Glutamatergic neuron (in vitro differentiated cells): Measurements from ENCODE around the gene BCAS2. TPM values are rescaled to one million over a fixed set of nuclear protein-coding genes. Genes with fewer than 3 reads are reported as not detected.

ENCODE experiments used
- DNase-seq: peaks from one replicate; pipeline ENCODE4 v3.0.0; 2022
- H3K27ac Mint-ChIP-seq: one replicate; pipeline ENCODE4 v1.8.0; 2020; ENCODE audit warnings: mild to moderate bottlenecking, mixed read lengths, inconsistent platforms; ENCODE audit not compliant: unreplicated experiment
- H3K27me3 Mint-ChIP-seq: one replicate; pipeline ENCODE4 v1.8.0; 2020; ENCODE audit warnings: mild to moderate bottlenecking, moderate library complexity, mixed read lengths, inconsistent platforms; ENCODE audit not compliant: unreplicated experiment
- H3K36me3 Mint-ChIP-seq: one replicate; pipeline ENCODE4 v1.8.0; 2020; ENCODE audit warnings: mild to moderate bottlenecking, mixed read lengths, inconsistent platforms; ENCODE audit not compliant: unreplicated experiment
- H3K4me1 Mint-ChIP-seq: one replicate; pipeline ENCODE4 v1.8.0; 2020; ENCODE audit warnings: mild to moderate bottlenecking, low read depth, mixed read lengths, inconsistent platforms; ENCODE audit not compliant: unreplicated experiment
- H3K4me3 Mint-ChIP-seq: one replicate; pipeline ENCODE4 v1.8.0; 2020; ENCODE audit warnings: mild to moderate bottlenecking, mixed read lengths, inconsistent platforms; ENCODE audit not compliant: unreplicated experiment
- H3K9me3 Mint-ChIP-seq: one replicate; pipeline ENCODE4 v1.8.0; 2020; ENCODE audit warnings: mild to moderate bottlenecking, moderate library complexity, mixed read lengths, inconsistent platforms; ENCODE audit not compliant: unreplicated experiment
- CTCF ChIP-seq: fragments of 200-600 bp; sonication (generic); IDR thresholded peaks from one replicate; pipeline ENCODE4 v1.5.0; 2021; ENCODE audit not compliant: partially characterized antibody, unreplicated experiment
- total RNA-seq: library from RNA; stranded (reverse); fragmentation: NEBNext Ultra II Directional; extraction: Animal tissue kit (Norgen Biotek cat#: 25700); gene quantifications from one replicate; pipeline ENCODE4 v1.2.1, GENCODE V29; 2021; ENCODE audit not compliant: unreplicated experiment

Gene BCAS2
- total RNA-seq, 1 donor from 2014 or later: 52.4 TPM

- Mint-ChIP-seq H3K27me3 (no peaks in the 10 kb centered on the region), H3K27ac (no peak overlapping the region), H3K4me3 (no peak overlapping the region), H3K4me1 (no peaks in the 10 kb centered on the region), H3K9me3 (no peaks in the 10 kb centered on the region), H3K36me3 (no peaks in the 10 kb centered on the region)
- TF ChIP-seq CTCF: no peak
- no peak for DNase-seq
Observed at GRCh38 chr1:114561333-114561732, 20.1 kb downstream of the BCAS2 start.

GRCh38 chr1:114559356-114559755, 22.1 kb downstream of the BCAS2 start:
- Mint-ChIP-seq H3K9me3 (no peaks in the 10 kb centered on the region), H3K4me1 (no peaks in the 10 kb centered on the region), H3K4me3 (no peak overlapping the region), H3K36me3 (no peaks in the 10 kb centered on the region), H3K27ac (no peak overlapping the region), H3K27me3 (no peaks in the 10 kb centered on the region)
- TF ChIP-seq CTCF: no peak
- no peak for DNase-seq

GRCh38 chr1:114558544-114558943, 22.9 kb downstream of the BCAS2 start:
- TF ChIP-seq CTCF: no peak
- Mint-ChIP-seq H3K4me1 (no peaks in the 10 kb centered on the region), H3K9me3 (no peaks in the 10 kb centered on the region), H3K36me3 (no peaks in the 10 kb centered on the region), H3K27ac (no peak overlapping the region), H3K4me3 (no peak overlapping the region), H3K27me3 (no peaks in the 10 kb centered on the region)
- no peak for DNase-seq

GRCh38 chr1:114554577-114554976, 26.8 kb downstream of the BCAS2 start:
- H3K27ac Mint-ChIP-seq: no peak overlapping the region
- no peak for DNase-seq

More at GRCh38 chr1:114554577-114554976, 26.8 kb downstream of the BCAS2 start:
- H3K36me3 Mint-ChIP-seq: no peaks in the 10 kb centered on the region
- TF ChIP-seq CTCF: no peak
- no peak overlapping the region for H3K4me3 Mint-ChIP-seq
- H3K27me3 Mint-ChIP-seq: no peaks in the 10 kb centered on the region
- no peaks in the 10 kb centered on the region for H3K4me1 Mint-ChIP-seq
- no peaks in the 10 kb centered on the region for H3K9me3 Mint-ChIP-seq
